SU-DHL-6 (cell line): ENCODE data around the gene SCT.

Source experiments
- H2AFZ ChIP-seq: fragments of 200-600 bp; sonication (generic); 2 replicates; pipeline ENCODE4 v1.6.1; 2014; ENCODE audit warnings: low read depth, mild to moderate bottlenecking, moderate library complexity, mixed read lengths, antibody characterized with exemption, low read length; ENCODE audit not compliant: severe bottlenecking
- H3F3A ChIP-seq: fragments of 200-600 bp; shearing (Covaris generic); 2 replicates; pipeline ENCODE4 v1.6.0; 2016; ENCODE audit warnings: antibody characterized with exemption, mild to moderate bottlenecking; ENCODE audit not compliant: insufficient read depth
- H3K27ac ChIP-seq: fragments of 200-600 bp; sonication (generic); 2 replicates; pipeline ENCODE4 v1.5.1; 2016; ENCODE audit warnings: low read depth, mild to moderate bottlenecking, low read length, moderate library complexity, mixed read lengths
- H3K27me3 ChIP-seq: fragments of 200-600 bp; sonication (generic), shearing (Covaris generic); 2 replicates; pipeline ENCODE4 v1.6.0; 2014; ENCODE audit warnings: mild to moderate bottlenecking, low read length
- H3K36me3 ChIP-seq: fragments of 200-600 bp; sonication (generic); 2 replicates; pipeline ENCODE4 v1.6.1; 2014; ENCODE audit warnings: mild to moderate bottlenecking, low read length, mixed read lengths
- H3K4me2 ChIP-seq: fragments of 300-600, 200-600 bp; shearing (Covaris generic), sonication (generic); 2 replicates; pipeline ENCODE4 v1.6.0; 2014; ENCODE audit warnings: low read length, low read depth, mild to moderate bottlenecking; ENCODE audit not compliant: poor library complexity, severe bottlenecking
- H3K4me3 ChIP-seq: fragments of 200-600 bp; sonication (generic); 2 replicates; pipeline ENCODE4 v1.5.1; 2014; ENCODE audit warnings: antibody characterized with exemption, low read length, mild to moderate bottlenecking, mixed read lengths; ENCODE audit not compliant: insufficient read depth, poor library complexity, severe bottlenecking
- H3K79me2 ChIP-seq: fragments of 200-600 bp; sonication (generic); 2 replicates; pipeline ENCODE4 v1.6.1; 2014; ENCODE audit warnings: mild to moderate bottlenecking, low read length, moderate library complexity; ENCODE audit not compliant: insufficient read depth
- H3K9ac ChIP-seq: fragments of 200-600 bp; sonication (generic); 2 replicates; pipeline ENCODE4 v1.7.0; 2014; ENCODE audit warnings: mild to moderate bottlenecking, low read length
- H3K9me2 ChIP-seq: fragments of 200-600 bp; sonication (generic); replicated peaks from 2 replicates; pipeline ENCODE4 v1.6.1; 2014; ENCODE audit warnings: low read length; ENCODE audit not compliant: insufficient read depth
- H3K9me3 ChIP-seq: fragments of 200-600 bp; sonication (generic); 2 replicates; pipeline ENCODE4 v1.6.1; 2014; ENCODE audit warnings: low read length, mixed read lengths; ENCODE audit not compliant: insufficient read depth
- H4K20me1 ChIP-seq: fragments of 200-600 bp; sonication (generic); 2 replicates; pipeline ENCODE4 v1.6.1; 2014; ENCODE audit warnings: low read depth, mild to moderate bottlenecking, antibody characterized with exemption, low read length, moderate library complexity, mixed read lengths
- CTCF ChIP-seq: fragments of 200-600 bp; sonication (generic); IDR thresholded peaks from one replicate; pipeline ENCODE4 v1.5.1; 2017; ENCODE audit warnings: antibody characterized with exemption, mild to moderate bottlenecking, low read length, moderate library complexity; ENCODE audit not compliant: insufficient read depth, poor library complexity, severe bottlenecking
- EZH2phosphoT487 ChIP-seq: fragments of 200-600 bp; sonication (generic), shearing (Covaris generic); conservative IDR thresholded peaks from 2 replicates; pipeline ENCODE4 v1.6.1; 2018; ENCODE audit warnings: mild to moderate bottlenecking, antibody characterized with exemption, low read length, moderate library complexity, mixed read lengths

The SCT gene

GRCh38 chr11:614623-615503, 12.1 kb downstream of the SCT start:
- H3K36me3 ChIP-seq = no peaks in the 10 kb centered on the region
- peaks cover 10% of the 10 kb centered on the region for H3F3A ChIP-seq
- no peaks in the 10 kb centered on the region for H3K9me3 ChIP-seq
- peak overlapping the region; percentile 91 for H3K4me3 ChIP-seq
- peak overlapping the region; percentile 87 for H3K4me2 ChIP-seq
- H3K79me2 ChIP-seq = no peaks in the 10 kb centered on the region
- H3K27me3 ChIP-seq = no peaks in the 10 kb centered on the region
- peak overlapping the region; percentile 86 for H3K27ac ChIP-seq
- no peaks in the 10 kb centered on the region for H3K9me2 ChIP-seq
- no peak for TF ChIP-seq EZH2phosphoT487
- TF ChIP-seq CTCF = no peak
- no peak overlapping the region for H2AFZ ChIP-seq
- no peaks in the 10 kb centered on the region; the same call in 1 of the 2 replicates for H4K20me1 ChIP-seq
- H3K9ac ChIP-seq = peak overlapping the region; percentile 73

GRCh38 chr11:614021-614622, 12.9 kb downstream of the SCT start:
- Histone ChIP-seq H3K9me2 (no peaks in the 10 kb centered on the region), H3K79me2 (no peaks in the 10 kb centered on the region), H3K27me3 (no peaks in the 10 kb centered on the region), H3K4me3 (no peak overlapping the region), H3F3A (peaks cover 10% of the 10 kb centered on the region), H3K9ac (no peak overlapping the region), H3K9me3 (no peaks in the 10 kb centered on the region), H2AFZ (no peak overlapping the region), H3K27ac (peak overlapping the region; percentile 14), H3K36me3 (no peaks in the 10 kb centered on the region), H4K20me1 (no peaks in the 10 kb centered on the region; the same call in 1 of the 2 replicates), H3K4me2 (no peak overlapping the region)
- TF ChIP-seq EZH2phosphoT487 = no peak
- TF ChIP-seq CTCF = no peak

- no peaks in the 10 kb centered on the region for H3K9me3 ChIP-seq
- no peaks in the 10 kb centered on the region; the same call in 1 of the 2 replicates for H4K20me1 ChIP-seq
- H3K4me2 ChIP-seq = no peak overlapping the region
- H3K79me2 ChIP-seq = no peaks in the 10 kb centered on the region
- no peaks in the 10 kb centered on the region for H3K27me3 ChIP-seq
- H3K9ac ChIP-seq = no peak overlapping the region
- no peak overlapping the region for H3K4me3 ChIP-seq
- no peak overlapping the region for H2AFZ ChIP-seq
- H3K36me3 ChIP-seq = no peaks in the 10 kb centered on the region
- peaks cover 10% of the 10 kb centered on the region for H3F3A ChIP-seq
- TF ChIP-seq EZH2phosphoT487 = no peak
- TF ChIP-seq CTCF = no peak
- H3K9me2 ChIP-seq = no peaks in the 10 kb centered on the region
- no peak overlapping the region for H3K27ac ChIP-seq
Observed at GRCh38 chr11:613369-613968, 13.5 kb downstream of the SCT start.
